Measurements from ENCODE around the gene SLC26A6. TPM values are rescaled to one million over a fixed set of nuclear protein-coding genes. Genes with fewer than 3 reads are reported as not detected.

Gene SLC26A6
- total and polyA plus RNA-seq, 2 donors (not counting 1 experiment from before 2014, with no cell fraction given) = 22.5 to 26.7 TPM

- H3K27me3 Mint-ChIP-seq = peaks cover 2% of the 10 kb centered on the region
- 95% methylated on average over 10 of the region's 12 CpGs for whole genome bisulfite sequencing (ENCODE audit: insufficient coverage)
- DNase-seq (no peak), ATAC-seq (ENCODE audit: low read depth) (no peak)
- H3K27ac Mint-ChIP-seq = no peak overlapping the region
- TF ChIP-seq CTCF (IDR thresholded peaks at IDR 0.05) (no peak), EZH2 (IDR thresholded peaks at IDR 0.05; ENCODE audit: borderline replicate concordance, insufficient read depth, low read depth, low read length, poor library complexity, severe bottlenecking) (no peak)
- Histone ChIP-seq H2AFZ (ENCODE audit: insufficient read depth, low read depth, low read length, poor library complexity, severe bottlenecking) (no peak overlapping the region), H3K4me1 (ENCODE audit: control insufficient read depth in 2 of 2, insufficient read depth in 2 of 2, low read length in 2 of 2) (peaks cover 1 to 6% of the 10 kb centered on the region in 2 donors), H3K27me3 (replicated peaks in 1 of 4; ENCODE audit: control extremely low read depth in 1 of 4, control insufficient read depth in 3 of 4, insufficient read depth in 4 of 4, low read length in 3 of 4) (peaks cover 0 to 9% (median 4%) of the 10 kb centered on the region in 4 experiments), H3K79me2 (ENCODE audit: control insufficient read depth, insufficient read depth, low read length) (no peaks in the 10 kb centered on the region), H4K20me1 (ENCODE audit: control insufficient read depth, insufficient read depth, low read length, poor library complexity, severe bottlenecking) (no peaks in the 10 kb centered on the region), H3K36me3 (replicated peaks in 1 of 2; ENCODE audit: control extremely low read depth in 1 of 2, control insufficient read depth in 1 of 2, extremely low read depth in 1 of 2, insufficient read depth in 2 of 2, low read length in 1 of 2) (peaks cover 0 to 67% of the 10 kb centered on the region in 2 experiments), H3K9me3 (ENCODE audit: control extremely low read depth in 1 of 3, control insufficient read depth in 2 of 3, insufficient read depth in 1 of 3, low read length in 2 of 3) (no peaks in the 10 kb centered on the region), H3K4me3 (ENCODE audit: control extremely low read depth in 1 of 5, extremely low read depth in 1 of 5, insufficient read depth in 1 of 5, low read depth in 2 of 5, low read length in 4 of 5) (no peak overlapping the region), H3K9ac (ENCODE audit: low read length) (no peak overlapping the region), H3K4me2 (replicated peaks; ENCODE audit: low read depth, low read length, poor library complexity, severe bottlenecking) (no peak overlapping the region), H3K27ac (ENCODE audit: low read length in 2 of 2) (no peak overlapping the region)
- CTCF ChIA-PET = interaction anchor here (0.9 kb wide), 1 partner anchor 199 kb away, joined by 3 read pairs; no protein-coding TSS in a partner anchor
- intact Hi-C loops (cut with micrococcal nuclease) = no loop called here
- H3K4me1 Mint-ChIP-seq = peaks cover 4% of the 10 kb centered on the region
- no peaks in the 10 kb centered on the region for H3K9me3 Mint-ChIP-seq (ENCODE audit: insufficient read depth)
- POLR2A ChIA-PET = interaction anchor here (0.7 kb wide), 1 partner anchor 61 kb away, joined by 3 read pairs; no protein-coding TSS in a partner anchor
- H3K4me3 Mint-ChIP-seq = no peak overlapping the region
Observed at GRCh38 chr3:48599509-48600285, 35.6 kb downstream of the SLC26A6 start.

GRCh38 chr3:48599077-48599501 is 36.2 kb downstream of the SLC26A6 start:
- Histone ChIP-seq H3K36me3 (replicated peaks in 1 of 2; ENCODE audit: control extremely low read depth in 1 of 2, control insufficient read depth in 1 of 2, extremely low read depth in 1 of 2, insufficient read depth in 2 of 2, low read length in 1 of 2) (peaks cover 0 to 61% of the 10 kb centered on the region in 2 experiments), H3K27ac (ENCODE audit: low read length in 2 of 2) (no peak overlapping the region), H3K9ac (ENCODE audit: low read length) (no peak overlapping the region), H3K4me2 (replicated peaks; ENCODE audit: low read depth, low read length, poor library complexity, severe bottlenecking) (no peak overlapping the region), H3K9me3 (ENCODE audit: control extremely low read depth in 1 of 3, control insufficient read depth in 2 of 3, insufficient read depth in 1 of 3, low read length in 2 of 3) (no peaks in the 10 kb centered on the region), H3K4me1 (ENCODE audit: control insufficient read depth in 2 of 2, insufficient read depth in 2 of 2, low read length in 2 of 2) (peaks cover 4 to 9% of the 10 kb centered on the region in 2 donors), H3K79me2 (ENCODE audit: control insufficient read depth, insufficient read depth, low read length) (no peaks in the 10 kb centered on the region), H4K20me1 (ENCODE audit: control insufficient read depth, insufficient read depth, low read length, poor library complexity, severe bottlenecking) (no peaks in the 10 kb centered on the region), H3K4me3 (ENCODE audit: control extremely low read depth in 1 of 5, extremely low read depth in 1 of 5, insufficient read depth in 1 of 5, low read depth in 2 of 5, low read length in 4 of 5) (no peak overlapping the region), H2AFZ (ENCODE audit: insufficient read depth, low read depth, low read length, poor library complexity, severe bottlenecking) (no peak overlapping the region), H3K27me3 (replicated peaks in 1 of 4; ENCODE audit: control extremely low read depth in 1 of 4, control insufficient read depth in 3 of 4, insufficient read depth in 4 of 4, low read length in 3 of 4) (peaks cover 0 to 15% (median 6%) of the 10 kb centered on the region in 4 experiments)
- POLR2A ChIA-PET = interaction anchor here (0.7 kb wide), 1 partner anchor 62 kb away, joined by 3 read pairs; no protein-coding TSS in a partner anchor
- ATAC-seq (ENCODE audit: low read depth) (no peak), DNase-seq (no peak)
- Mint-ChIP-seq H3K27me3 (peaks cover 7% of the 10 kb centered on the region), H3K27ac (no peak overlapping the region), H3K4me3 (no peak overlapping the region), H3K4me1 (peaks cover 9% of the 10 kb centered on the region), H3K9me3 (ENCODE audit: insufficient read depth) (no peaks in the 10 kb centered on the region)
- CTCF ChIA-PET = interaction anchor here (0.9 kb wide), 1 partner anchor 198 kb away, joined by 3 read pairs; no protein-coding TSS in a partner anchor
- TF ChIP-seq EZH2 (IDR thresholded peaks at IDR 0.05; ENCODE audit: borderline replicate concordance, insufficient read depth, low read depth, low read length, poor library complexity, severe bottlenecking) (no peak), CTCF (IDR thresholded peaks at IDR 0.05) (no peak)
- 100% methylated on average over 8 of the region's 11 CpGs for WGBS (ENCODE audit: insufficient coverage)
- intact Hi-C loops (cut with micrococcal nuclease) = no loop called here

Measured in B cell (primary cell).